Measurements from ENCODE around the gene CCDC138.

DNA sequence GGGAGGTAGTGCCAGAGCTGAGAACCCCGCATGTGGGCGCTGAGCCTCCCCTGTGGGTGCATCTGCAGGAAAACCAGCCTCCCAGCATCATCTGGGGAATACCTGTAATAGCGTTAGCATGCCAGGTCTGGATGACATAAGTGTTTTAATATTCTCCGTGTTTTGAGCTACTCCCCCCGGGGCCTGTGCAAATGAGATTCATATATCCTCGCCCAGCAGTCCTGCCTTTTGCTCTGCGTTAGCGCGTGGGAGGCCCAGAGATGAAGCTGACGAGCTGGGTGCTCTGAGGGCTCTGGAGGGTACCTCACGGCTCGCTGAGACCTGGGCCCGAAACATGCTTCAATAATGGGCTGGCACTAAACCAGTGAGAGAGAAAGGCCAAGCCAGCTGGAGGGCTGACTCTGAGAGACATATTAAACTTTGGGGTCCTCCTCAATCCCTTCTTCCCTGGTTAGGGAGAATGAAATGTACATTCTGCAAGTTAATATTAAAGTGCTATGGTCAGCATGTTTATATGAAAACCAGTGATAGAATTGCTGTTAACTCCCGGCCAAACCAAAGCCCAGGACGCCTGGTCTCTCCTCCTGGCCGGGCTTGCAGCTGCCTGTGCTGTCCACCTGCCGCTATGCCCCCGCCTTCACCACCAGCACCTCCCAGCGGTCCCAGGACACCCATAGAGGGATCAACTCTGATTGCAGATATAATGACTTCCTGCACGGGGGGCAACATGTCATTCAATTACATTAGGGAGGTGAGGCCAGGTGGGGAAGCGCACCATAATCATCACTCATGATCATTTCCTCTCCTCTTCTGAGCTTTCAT lies 125.4 kb downstream of the CCDC138 start:
- TF ChIP-seq, protein P1, sequence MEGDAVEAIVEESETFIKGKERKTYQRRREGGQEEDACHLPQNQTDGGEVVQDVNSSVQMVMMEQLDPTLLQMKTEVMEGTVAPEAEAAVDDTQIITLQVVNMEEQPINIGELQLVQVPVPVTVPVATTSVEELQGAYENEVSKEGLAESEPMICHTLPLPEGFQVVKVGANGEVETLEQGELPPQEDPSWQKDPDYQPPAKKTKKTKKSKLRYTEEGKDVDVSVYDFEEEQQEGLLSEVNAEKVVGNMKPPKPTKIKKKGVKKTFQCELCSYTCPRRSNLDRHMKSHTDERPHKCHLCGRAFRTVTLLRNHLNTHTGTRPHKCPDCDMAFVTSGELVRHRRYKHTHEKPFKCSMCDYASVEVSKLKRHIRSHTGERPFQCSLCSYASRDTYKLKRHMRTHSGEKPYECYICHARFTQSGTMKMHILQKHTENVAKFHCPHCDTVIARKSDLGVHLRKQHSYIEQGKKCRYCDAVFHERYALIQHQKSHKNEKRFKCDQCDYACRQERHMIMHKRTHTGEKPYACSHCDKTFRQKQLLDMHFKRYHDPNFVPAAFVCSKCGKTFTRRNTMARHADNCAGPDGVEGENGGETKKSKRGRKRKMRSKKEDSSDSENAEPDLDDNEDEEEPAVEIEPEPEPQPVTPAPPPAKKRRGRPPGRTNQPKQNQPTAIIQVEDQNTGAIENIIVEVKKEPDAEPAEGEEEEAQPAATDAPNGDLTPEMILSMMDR (conservative IDR thresholded peaks at IDR 0.05; ENCODE audit: low read depth, low read length): no peak
- TF ChIP-seq EZH2 (IDR thresholded peaks at IDR 0.05; ENCODE audit: low read length, unreplicated experiment): no peak
